Activated naive CD4-positive, alpha-beta T cell treated with anti-CD3 and anti-CD28 coated beads, Interleukin-2, amount 50 U/mL, for 16 hours (primary cell): Measurements from ENCODE around the gene KDM4B.

Experiments used
- DNase-seq: peaks from one replicate; pipeline ENCODE4 v3.0.0-alpha.2; 2020

The KDM4B gene

GRCh38 chr19:5052945-5053485 is 84.1 kb downstream of the KDM4B start:
- DNase-seq: no peak

- no peak for DNase-seq
Measured at GRCh38 chr19:5053661-5054060, 84.7 kb downstream of the KDM4B start.

- no peak for DNase-seq
Measured at GRCh38 chr19:5054551-5055456, 85.9 kb downstream of the KDM4B start.

GRCh38 chr19:5055457-5055776 is 86.5 kb downstream of the KDM4B start:
- no peak for DNase-seq

GRCh38 chr19:5057860-5058259 is 88.9 kb downstream of the KDM4B start:
- no peak for DNase-seq

- no peak for DNase-seq
Measured at GRCh38 chr19:5058521-5059212, 89.8 kb downstream of the KDM4B start.

- DNase-seq: no peak
Measured at GRCh38 chr19:5059213-5059574, 90.3 kb downstream of the KDM4B start.

GRCh38 chr19:5059793-5060192 is 90.9 kb downstream of the KDM4B start:
- DNase-seq: no peak

- DNase-seq: no peak
Measured at GRCh38 chr19:5062195-5062594, 93.3 kb downstream of the KDM4B start.

GRCh38 chr19:5062799-5063198 is 93.9 kb downstream of the KDM4B start:
- no peak for DNase-seq

GRCh38 chr19:5063873-5064645 is 95.1 kb downstream of the KDM4B start:
- no peak for DNase-seq

GRCh38 chr19:5064896-5065295 is 96.0 kb downstream of the KDM4B start:
- DNase-seq: no peak

GRCh38 chr19:5065663-5066093 is 96.8 kb downstream of the KDM4B start:
- DNase-seq: no peak

- no peak for DNase-seq
Measured at GRCh38 chr19:5066768-5067167, 97.9 kb downstream of the KDM4B start.

- no peak for DNase-seq
Measured at GRCh38 chr19:5067678-5068077, 98.8 kb downstream of the KDM4B start.

- DNase-seq: no peak
Measured at GRCh38 chr19:5068233-5069072, 99.5 kb downstream of the KDM4B start.

GRCh38 chr19:5070331-5070730 is 101.4 kb downstream of the KDM4B start:
- no peak for DNase-seq

GRCh38 chr19:5070930-5071329 is 102.0 kb downstream of the KDM4B start:
- no peak for DNase-seq

- DNase-seq: no peak
Measured at GRCh38 chr19:5071579-5071978, 102.7 kb downstream of the KDM4B start.

- DNase-seq: no peak
Measured at GRCh38 chr19:5072115-5072514, 103.2 kb downstream of the KDM4B start.

GRCh38 chr19:5073153-5073844 is 104.4 kb downstream of the KDM4B start:
- DNase-seq: no peak

- DNase-seq: no peak
Measured at GRCh38 chr19:5074407-5074806, 105.5 kb downstream of the KDM4B start.
